Measurements from ENCODE around the gene CFAP97. TPM values are rescaled to one million over a fixed set of nuclear protein-coding genes. Genes with fewer than 3 reads are reported as not detected.

The CFAP97 gene
- total RNA-seq (2022; extraction: Qiagen RNA extraction; ENCODE audit: low read depth): 6.6 to 15.4 TPM (median 13.7 TPM) in 5 replicates

DNA sequence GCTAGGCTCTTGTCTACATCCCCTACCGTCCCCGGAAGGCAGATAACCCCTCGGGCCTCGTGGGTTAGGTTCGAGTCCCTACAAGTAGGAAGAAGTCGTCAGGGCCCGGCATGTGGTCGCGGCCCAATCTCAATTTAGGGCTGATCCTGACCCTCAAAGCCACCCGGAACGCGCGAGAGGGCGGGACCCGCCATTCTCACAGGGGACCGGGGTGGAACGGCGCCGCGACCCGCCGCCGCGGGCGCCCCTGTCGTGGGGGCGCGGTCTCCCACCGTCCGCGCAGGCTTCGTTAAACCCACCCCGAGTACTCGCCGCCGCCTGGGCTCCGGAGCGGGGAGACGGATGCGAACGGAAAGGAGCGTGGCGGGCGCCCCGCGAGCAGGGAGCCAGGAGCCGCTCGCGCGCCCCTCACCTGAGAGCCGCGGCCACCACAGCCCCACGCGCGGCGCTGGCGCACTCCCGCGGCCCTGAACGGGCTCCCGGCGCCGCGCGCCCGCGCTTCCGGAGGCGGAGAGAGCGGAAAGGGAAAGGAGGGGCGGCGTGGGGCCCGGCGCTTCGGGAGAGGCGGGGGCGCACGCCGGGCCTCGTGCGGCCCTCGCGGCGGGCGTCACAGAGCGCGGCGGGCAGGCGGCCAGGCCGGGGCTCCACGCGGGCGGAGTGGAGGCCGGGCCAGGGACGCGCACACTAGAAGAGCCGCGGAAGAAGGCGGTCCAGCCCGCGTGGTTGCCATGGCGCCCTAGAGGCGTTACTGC, at the start of gene CFAP97:
TSS of gene CFAP97 (minus strand) at position 515 of the 752 bp plus-strand sequence. CDS start 12,804 bp downstream, outside the sequence.

DNA sequence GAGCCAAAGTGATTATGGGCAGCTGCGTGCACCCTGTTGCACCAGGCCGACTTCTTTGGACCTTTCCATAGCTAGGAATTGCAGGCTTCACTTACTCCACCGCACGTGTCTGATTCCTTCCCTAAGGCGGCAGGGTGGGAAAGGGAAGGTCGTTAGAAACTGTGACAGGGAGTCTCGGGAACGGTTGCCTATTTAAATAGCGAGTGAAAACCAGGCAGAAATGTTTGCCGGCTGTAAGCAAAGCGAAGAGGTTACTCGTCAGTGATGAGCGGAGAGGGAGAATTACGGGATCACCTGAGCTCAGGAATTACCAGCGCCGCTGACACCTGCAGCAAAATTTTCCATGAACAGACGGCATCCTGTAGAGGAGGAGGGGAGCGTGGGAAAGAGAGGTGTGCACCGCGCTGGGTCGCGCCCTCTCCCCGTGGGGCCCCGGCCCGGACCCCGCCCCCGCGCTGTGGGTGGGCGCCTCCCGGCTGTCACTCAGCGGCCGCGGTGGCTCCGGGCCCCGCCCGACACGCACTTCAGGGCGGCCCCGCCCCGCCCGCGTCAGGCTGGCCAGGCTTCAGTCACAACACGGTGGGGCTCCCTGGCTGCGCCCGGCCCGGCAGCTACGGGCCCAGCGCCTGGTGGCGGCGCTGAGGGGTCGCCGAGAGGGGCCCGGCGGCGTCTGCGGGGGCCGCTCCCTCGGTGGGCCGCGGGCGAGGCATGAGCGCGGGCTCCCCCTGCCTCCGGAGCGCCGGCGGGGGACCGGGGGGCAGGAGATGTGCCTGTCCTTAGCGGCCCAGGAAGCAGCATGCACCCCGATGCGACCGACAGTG, 5.4 kb upstream of the CFAP97 start, which contains the start of gene SNX25:
TSS of gene SNX25 (plus strand) at position 568 of the 821 bp plus-strand sequence. CDS start at position 797, 229 bp downstream.

DNA sequence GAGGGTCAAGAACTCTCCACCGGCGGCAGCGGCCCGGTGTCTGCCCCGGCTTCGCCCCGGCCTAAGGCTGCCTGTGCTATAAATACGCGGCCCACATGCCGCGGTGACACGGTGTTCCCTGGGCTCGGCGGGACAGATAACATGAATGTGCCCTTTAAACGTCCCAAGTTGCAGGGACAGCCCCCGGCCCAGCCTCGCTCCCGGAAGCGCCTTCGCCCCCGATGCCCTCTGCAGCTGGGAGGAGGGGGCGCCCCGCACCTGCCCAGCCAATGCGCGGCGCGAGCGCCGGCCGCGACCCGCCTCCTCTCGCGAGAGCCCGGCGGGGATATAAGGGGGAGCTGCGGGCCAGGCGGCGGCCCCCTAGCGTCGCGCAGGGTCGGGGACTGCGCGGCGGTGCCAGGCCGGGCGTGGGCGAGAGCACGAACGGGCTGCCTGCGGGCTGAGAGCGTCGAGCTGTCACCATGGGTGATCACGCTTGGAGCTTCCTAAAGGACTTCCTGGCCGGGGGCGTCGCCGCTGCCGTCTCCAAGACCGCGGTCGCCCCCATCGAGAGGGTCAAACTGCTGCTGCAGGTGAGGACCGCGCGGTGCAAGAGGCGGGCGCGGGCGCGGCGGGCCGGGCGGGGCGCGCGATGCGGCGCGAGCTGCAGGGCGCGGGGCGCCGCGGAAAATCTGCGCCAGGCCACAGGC, 60.7 kb downstream of the CFAP97 start, which contains the start of gene SLC25A4:
TSS of gene SLC25A4 (plus strand) at position 355 of the 689 bp plus-strand sequence. CDS start at position 462, 107 bp downstream.

Other genes with a start within 250 kb of the CFAP97 start
- not detected in 5 replicates for gene HELT, start 185.5 kb downstream of the CFAP97 start, total RNA-seq (2022; extraction: Qiagen RNA extraction; ENCODE audit: low read depth)
- 13.0 to 14.3 TPM (median 14.1 TPM) in 5 replicates for gene SLC25A4, start 60.7 kb downstream of the CFAP97 start, total RNA-seq (2022; extraction: Qiagen RNA extraction; ENCODE audit: low read depth)
- gene SNX25, start 5.6 kb upstream of the CFAP97 start, total RNA-seq (2022; extraction: Qiagen RNA extraction; ENCODE audit: low read depth): 5.8 to 8.3 TPM (median 8.2 TPM) in 5 replicates
- 0.05 to 0.28 TPM (median 0.17 TPM) in 4 of 5 replicates, not detected in the other for gene LRP2BP, start 191.9 kb upstream of the CFAP97 start, total RNA-seq (2022; extraction: Qiagen RNA extraction; ENCODE audit: low read depth)
- 1.8 to 4.1 TPM (median 3.4 TPM) in 5 replicates for gene ANKRD37, start 192.8 kb upstream of the CFAP97 start, total RNA-seq (2022; extraction: Qiagen RNA extraction; ENCODE audit: low read depth)
- 12.5 to 16.6 TPM (median 14.3 TPM) in 5 replicates for gene UFSP2, start 222.0 kb upstream of the CFAP97 start, total RNA-seq (2022; extraction: Qiagen RNA extraction; ENCODE audit: low read depth)

Measured in A549 treated with ZK216348 at 1 μM for 4 hours (cell line).